HG02678 (cell line): ENCODE data around the gene RIPPLY1.
"Not testable (repeated sequence)": the region's sequence is repeated elsewhere in the genome, so short reads cannot be mapped to it uniquely, and the experiment has no call there.

Experiments used
- ATAC-seq: cut with Tn5 transposase; IDR thresholded peaks from one replicate; pipeline ENCODE4 v1.9.1; 2021; ENCODE audit warnings: mild to moderate bottlenecking, moderate library complexity; ENCODE audit not compliant: unreplicated experiment

RIPPLY1 gene

DNA sequence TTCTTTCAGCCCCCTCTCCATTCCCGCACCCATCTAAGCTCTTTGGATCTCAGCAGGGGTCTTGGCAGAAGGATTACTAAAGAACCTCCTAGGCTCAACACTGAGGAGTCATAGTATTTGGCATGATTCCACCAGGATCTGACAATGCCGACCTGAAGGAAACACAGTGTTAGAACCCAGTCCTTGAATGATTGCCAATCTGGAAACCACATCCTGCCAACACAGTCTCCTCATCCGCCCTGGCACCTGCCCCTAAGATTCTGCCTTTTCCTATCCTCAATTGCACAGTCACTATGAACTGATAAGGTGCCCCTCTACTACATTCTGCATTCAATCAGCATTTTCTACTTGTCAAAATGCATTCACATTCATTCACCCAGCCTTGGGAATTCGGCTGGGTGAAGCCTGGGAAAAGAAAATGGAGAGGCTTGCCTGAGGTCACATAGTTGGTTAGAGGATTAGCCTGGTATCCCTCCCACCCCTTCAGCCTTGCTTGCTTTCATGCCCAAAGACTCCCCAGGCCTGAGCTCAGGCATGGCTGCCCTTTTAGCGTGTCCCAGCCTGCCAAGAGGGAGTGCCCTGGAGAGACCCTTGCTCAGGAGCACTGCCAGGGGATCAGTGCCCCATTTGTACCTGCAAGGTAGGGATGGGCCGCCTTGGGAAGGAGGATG lies 14.8 kb upstream of the RIPPLY1 start:
- no peak for ATAC-seq

DNA sequence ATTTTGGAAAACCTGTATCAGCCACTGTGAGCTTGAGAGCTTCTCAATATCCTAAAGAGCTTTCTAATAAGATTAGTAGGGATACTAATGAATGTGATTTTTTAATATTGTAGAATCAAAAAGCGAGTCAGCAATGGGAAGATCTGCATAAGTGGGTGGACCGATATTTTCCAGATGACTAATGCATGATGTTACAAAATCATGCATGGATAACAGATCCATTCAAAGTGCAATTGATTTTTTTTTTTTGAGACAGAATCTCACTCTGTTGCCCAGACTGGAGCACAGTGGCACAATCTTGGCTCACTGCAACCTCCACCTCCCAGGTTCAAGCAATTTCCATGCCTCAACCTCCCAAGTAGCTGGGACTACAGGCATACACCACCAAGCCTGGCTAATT lies 9.7 kb upstream of the RIPPLY1 start:
- no peak for ATAC-seq

DNA sequence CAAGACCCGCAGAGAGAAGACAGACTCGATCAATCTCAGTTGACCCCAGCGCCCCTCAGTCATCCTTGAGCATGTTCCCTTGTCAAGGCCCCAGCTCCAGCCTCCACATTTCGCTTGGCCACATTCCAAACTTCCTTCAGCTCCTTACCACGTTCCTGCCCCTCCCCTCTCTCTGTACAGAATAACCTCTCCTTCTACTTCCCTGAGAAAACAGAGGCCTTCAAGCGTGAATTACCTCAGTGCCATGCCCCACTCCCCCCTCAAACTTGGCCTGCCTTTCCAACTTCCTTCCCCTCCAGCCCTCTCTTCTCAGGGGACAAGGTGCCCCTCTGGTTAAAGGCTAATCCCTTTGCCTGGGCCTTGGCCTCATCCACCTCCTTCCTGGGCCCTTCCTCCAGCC lies 3.2 kb upstream of the RIPPLY1 start:
- no peak for ATAC-seq

- no peak for ATAC-seq
Measured at GRCh38 chrX:106905064-106905708, 2.0 kb upstream of the RIPPLY1 start.

- no peak for ATAC-seq
Measured at GRCh38 chrX:106903856-106904528, 851 bp upstream of the RIPPLY1 start.

DNA sequence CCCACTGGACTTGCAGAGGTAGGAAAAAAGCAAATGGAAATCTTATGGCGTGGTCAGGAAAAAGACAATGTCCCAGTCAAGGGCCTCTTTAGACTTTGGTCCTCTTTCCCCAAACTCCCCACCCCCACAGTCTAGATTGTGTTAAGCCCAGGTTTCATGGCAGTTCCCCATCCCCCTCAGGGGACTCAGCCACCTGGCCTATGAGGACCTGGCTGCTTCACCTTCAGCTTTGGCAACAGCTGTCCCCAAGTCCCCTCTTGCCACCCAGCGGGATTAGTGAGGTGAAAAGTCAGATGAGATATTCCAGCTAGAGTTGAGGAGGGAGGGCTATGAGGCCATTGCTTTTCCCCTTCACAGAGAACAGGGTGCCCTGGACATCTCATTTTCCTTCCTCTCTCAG lies 457 bp downstream of the RIPPLY1 start:
- ATAC-seq = no peak

DNA sequence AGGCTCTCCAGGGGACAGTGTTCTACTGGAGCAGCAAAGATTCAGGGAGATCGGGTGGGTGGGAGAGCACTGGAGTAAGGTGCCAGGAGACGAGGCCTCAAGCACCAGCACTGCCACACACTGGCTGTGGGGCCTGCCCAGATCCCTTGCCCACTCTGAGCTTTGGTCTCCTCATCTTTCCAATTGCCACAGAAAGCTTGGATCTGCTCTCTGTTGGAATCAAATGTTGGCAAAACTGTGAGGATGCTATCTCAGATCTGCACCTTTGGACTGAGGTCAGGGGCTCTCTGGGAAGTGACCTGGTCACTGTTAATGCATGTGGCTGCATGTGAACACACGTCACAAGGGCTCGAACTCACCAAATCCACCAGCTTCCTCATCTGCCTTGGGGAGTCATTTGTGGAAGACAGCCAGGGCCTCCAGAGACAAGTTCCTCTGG lies 1.3 kb downstream of the RIPPLY1 start:
- ATAC-seq = no peak

GRCh38 chrX:106901341-106901740 lies 1.8 kb downstream of the RIPPLY1 start:
- no peak for ATAC-seq

DNA sequence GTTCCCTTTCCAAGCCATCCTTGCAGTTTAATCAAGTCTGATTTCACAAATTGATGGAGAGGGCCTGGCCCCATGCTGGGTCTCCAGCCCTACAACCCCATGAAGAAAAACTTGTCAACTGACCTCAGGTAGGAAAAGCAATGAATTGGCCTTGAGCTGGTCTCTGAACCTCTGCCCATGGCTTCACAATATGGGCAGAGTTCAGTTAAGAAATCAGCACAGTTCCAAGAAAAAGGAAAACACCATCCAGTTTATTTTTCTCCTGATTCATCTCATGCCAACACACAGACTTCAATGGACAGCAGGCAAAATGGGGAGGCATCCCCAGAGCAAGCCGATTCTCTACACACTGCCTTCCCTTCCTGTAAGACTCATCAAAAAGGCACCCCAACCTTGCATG lies 3.3 kb downstream of the RIPPLY1 start:
- no peak for ATAC-seq

DNA sequence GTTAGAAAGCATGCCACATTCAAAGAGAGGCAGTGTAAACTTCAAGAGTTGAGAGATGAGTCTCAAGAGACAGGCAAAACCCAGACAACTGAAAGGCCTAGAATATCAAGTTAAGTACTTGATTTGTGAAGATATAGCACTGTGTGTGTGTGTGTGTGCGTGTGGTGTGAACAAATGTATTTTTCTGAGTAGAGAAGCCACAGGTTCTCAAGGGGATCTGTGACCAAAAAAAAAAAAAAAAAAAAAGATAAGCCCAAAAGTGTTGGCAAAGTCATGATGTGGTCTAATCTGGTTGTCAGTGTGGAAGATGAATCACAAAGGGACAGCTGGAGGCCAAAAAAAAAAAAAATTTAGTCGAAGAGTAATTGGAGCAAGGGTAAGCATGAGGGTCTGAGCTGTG lies 3.9 kb downstream of the RIPPLY1 start:
- no peak for ATAC-seq

DNA sequence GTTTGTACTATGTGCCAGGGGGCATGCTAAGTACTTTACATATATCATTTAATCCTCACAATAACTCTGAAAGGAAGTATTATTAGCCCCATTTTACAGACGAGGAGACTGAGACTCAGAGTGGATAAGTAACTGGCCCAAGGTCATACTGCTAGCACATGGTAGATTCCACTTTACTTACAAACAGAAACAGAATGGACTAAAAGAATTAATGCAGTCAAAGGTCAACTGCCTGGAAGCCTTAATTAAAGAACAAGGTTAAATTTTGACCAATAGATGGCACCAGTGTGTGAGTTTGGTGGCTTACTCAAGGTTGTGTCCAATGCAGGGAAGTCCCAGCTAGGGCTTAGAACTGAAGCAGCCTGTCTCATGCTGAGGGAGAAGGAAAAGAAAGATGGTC lies 4.7 kb downstream of the RIPPLY1 start:
- ATAC-seq = peak; percentile 84

- ATAC-seq = no peak
Measured at GRCh38 chrX:106897259-106897658, 5.9 kb downstream of the RIPPLY1 start.

DNA sequence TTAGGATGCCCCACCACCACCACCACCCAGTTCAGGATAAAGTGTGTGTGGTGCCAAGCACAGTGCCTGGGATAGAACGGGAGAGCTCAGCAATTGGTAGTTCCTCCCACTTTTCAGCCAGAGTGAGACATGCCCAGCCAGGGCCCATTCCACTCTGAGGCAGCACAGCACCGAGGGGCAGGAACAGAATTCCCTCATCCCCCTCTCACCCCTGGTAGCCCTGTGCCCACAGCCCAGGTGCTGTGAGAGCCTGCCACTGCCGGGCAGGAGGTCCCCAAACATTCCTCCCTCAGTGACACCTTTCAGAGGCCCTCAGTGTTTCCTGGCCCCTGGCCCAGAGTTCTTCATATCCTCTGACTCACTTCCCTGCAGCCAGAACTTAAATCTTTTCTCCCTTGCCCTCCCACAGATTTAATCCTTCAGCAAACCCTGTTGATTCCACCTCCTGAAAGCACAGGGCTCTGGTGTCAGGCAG lies 8.1 kb downstream of the RIPPLY1 start:
- no peak for ATAC-seq

DNA sequence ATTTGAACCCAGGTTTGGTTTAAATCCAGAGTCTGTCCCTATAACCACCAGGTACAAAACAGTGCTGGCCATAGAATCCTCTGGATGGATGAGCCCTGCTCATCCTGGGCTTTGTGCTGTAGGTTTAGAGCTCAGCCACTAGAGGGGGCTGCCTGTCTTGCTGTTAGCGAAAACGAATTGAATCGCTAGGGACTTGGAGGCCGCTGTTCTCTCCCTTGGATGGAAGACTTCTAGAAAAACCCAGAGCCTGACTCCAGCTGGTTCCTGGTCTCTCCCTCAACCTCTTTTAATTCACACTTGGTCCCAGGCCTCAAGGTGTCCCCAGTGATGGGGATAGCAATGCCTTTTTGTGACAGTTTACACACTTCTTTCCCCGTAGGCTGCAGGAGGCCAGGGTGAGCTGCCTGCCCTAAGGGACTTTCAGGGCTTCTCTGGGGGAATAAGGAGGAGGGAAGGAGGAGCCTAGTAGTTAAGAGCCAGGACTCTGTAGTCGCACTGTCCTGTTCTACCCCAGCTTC lies 8.7 kb downstream of the RIPPLY1 start:
- peak; percentile 71 for ATAC-seq

DNA sequence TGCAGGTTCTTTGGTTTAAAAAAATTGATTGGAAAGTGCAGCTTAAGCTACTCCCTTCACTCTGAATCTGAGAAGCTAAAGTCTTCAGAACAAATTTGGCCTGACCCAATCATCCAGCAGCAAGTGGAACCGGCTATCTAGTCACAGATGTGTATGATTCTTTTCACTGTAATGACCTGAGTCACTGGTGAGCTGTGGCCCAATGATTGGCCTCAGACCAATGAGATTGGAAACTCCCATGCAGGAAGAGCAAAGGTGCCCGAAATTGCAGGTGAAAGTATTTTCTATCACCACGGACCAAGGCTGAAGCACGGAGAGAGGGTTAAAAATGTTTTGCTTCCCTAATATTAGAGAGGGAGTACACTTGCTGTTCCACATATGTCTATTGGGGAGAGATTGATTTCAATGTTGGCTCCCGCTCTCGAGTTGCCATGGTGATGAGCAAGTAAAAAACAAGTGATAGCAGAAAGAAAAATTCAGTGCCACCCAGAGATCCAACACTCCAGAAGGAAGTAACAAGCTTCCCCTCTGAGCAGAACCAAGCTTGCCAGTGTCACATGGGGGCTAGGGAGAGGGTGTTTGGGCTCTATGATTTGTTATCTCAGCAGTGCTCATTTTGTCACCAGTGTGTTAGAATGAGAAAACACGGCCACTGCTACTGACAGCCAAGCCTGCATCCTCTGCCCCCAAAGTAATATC lies 11.2 kb downstream of the RIPPLY1 start:
- no peak for ATAC-seq

- no peak for ATAC-seq
Measured at GRCh38 chrX:106889468-106889867, 13.7 kb downstream of the RIPPLY1 start.

- no peak for ATAC-seq
Measured at GRCh38 chrX:106875151-106875550, 28.0 kb downstream of the RIPPLY1 start.

GRCh38 chrX:106874075-106874474 lies 29.1 kb downstream of the RIPPLY1 start:
- ATAC-seq = no peak

DNA sequence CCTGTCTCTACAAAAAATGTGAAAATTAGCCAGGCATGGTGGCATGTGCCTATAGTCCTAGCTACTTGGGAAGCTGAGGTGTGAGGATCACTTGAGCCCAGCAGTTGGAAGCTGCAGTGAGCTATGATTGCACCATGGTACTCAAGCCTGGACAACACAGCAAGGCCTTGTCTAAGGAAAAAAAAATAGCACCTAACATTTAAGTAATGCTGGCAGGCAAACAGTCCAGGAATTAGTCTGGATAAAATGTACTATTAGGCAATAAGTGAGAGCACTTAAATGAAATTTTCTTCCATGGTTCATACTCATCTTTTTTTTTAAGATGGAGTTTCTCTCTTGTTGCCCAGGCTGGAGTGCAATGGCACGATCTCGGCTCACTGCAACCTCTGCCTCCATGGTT lies 30.3 kb downstream of the RIPPLY1 start:
- ATAC-seq = not testable (repeated sequence)

DNA sequence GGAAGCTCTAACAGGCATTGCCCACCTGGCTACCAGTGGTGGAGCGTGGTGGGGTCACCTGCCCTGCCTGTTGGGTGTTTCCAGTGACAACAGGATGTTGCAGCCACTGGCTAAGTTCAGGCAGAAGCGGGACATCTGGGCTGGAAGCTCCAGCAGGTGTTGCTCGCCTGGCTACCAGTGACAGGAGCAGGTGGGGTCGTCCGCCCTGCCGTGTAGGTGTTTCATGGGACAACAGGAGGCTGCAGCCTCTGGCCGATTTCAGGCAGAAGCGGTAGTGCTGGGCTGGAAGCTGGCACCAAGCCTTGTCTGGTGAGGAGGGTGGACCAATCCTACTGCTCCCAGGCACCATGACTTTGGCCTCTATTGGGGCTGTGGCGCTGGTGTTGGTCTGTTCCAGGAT lies 39.4 kb downstream of the RIPPLY1 start:
- no peak for ATAC-seq

DNA sequence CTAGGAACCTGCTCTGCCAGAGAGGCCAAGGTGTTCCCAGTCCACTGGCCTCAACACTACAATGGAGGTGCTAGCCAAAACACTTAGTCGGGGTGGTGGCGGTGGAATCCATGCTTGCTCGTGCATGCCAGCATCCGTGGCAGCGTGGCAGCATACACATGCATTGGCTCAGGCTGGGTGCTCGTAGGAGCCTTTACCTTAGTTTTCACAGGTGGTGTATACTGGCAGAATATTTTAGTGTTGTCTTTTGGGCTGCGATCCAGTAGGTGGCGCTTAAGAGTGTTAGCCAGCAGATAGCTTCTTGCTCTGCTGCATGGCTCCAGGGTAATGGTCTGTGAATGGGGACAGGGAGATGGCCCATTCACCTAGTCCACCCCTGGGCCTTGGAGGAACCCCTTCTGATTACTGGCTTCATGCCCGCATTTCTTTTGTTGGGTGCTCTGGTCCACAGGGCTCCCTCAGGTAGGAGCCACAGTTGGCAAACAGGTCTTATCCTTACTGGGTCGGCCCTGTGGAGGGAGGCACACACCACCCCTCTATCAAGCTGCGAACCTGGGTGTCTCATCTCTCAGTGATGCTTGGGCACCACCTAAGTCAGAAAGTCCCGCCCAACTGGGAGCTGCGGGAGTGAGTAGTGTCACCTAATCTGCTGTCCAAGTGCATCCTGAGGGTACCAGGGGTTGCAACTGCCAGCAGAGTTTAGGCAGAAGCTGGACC lies 40.0 kb downstream of the RIPPLY1 start:
- ATAC-seq = no peak
